Tibial nerve (tissue), 4 donors: ENCODE data around the gene DLX2. TPM values are rescaled to one million over a fixed set of nuclear protein-coding genes. Genes with fewer than 3 reads are reported as not detected.

ENCODE experiments used
- DNase-seq, 2 donors: peaks; one replicate each; pipeline ENCODE4 v3.0.0-alpha.2; 2019; ENCODE audit warnings: low spot score in 2 of 2
- H3K27ac ChIP-seq, 4 donors: fragments of 200-600 bp; sonication (generic) in 3 of 4; one replicate each; pipeline ENCODE4 v1.5.1; 2017 to 2019; ENCODE audit warnings: mild to moderate bottlenecking in 1 of 4
- H3K27me3 ChIP-seq, 2 donors: fragments of 200-600 bp; sonication (generic) in 1 of 2; one replicate each; pipeline versions ENCODE4 v1.5.1 to v1.6.0; 2017 to 2019
- H3K36me3 ChIP-seq, 3 donors: fragments of 200-600 bp; sonication (generic); one replicate each; pipeline ENCODE4 v1.5.1; 2018 to 2019
- H3K4me1 ChIP-seq, 4 donors: fragments of 200-600 bp; sonication (generic) in 3 of 4; one replicate each; pipeline ENCODE4 v1.5.1; 2017 to 2019
- H3K4me3 ChIP-seq, 4 donors: fragments of 200-600 bp; sonication (generic) in 3 of 4; one replicate each; pipeline ENCODE4 v1.5.1; 2017 to 2019; ENCODE audit warnings: mild to moderate bottlenecking in 1 of 4, moderate library complexity in 1 of 4
- H3K9me3 ChIP-seq, 4 donors: fragments of 200-600 bp; sonication (generic) in 3 of 4; one replicate each; pipeline ENCODE4 v1.5.1; 2017 to 2019
- CTCF ChIP-seq, 5 experiments: fragments of 200-600 bp in 3 of 5; fragments of 450-650 bp in 2 of 5; sonication (generic) in 3 of 5; IDR thresholded peaks; one replicate each; pipeline ENCODE4 v1.5.1; 2016 to 2019; ENCODE audit warnings: antibody characterized with exemption in 5 of 5, mild to moderate bottlenecking in 3 of 5, moderate library complexity in 2 of 5
- EP300 ChIP-seq, 2 donors: sonication (generic); formaldehyde crosslinking; IDR thresholded peaks; one replicate each; pipeline ENCODE4 v1.6.1; 2017; ENCODE audit warnings: antibody characterized with exemption in 2 of 2, mild to moderate bottlenecking in 1 of 2
- POLR2A ChIP-seq, 2 donors: fragments of 450-650 bp; IDR thresholded peaks; one replicate each; pipeline ENCODE4 v1.6.1; 2017; ENCODE audit warnings: antibody characterized with exemption in 2 of 2, mild to moderate bottlenecking in 2 of 2, moderate library complexity in 2 of 2
- WGBS, 2 donors: methylation state at CpG; one replicate each; pipeline ENCODE4 v1.1.5; 2018; 5-methylcytosine and 5-hydroxymethylcytosine counted together
- total RNA-seq, 4 donors: library from RNA; depleted of rRNA; stranded (reverse); fragments of >200 nt; gene quantifications; one replicate each; pipeline ENCODE4 v1.1.0, GENCODE V29; 2016

Gene DLX2
- total RNA-seq, 4 donors from 2014 or later, result not detected

- no peak for TF ChIP-seq EP300 (IDR thresholded peaks at IDR 0.05)
- no peak for TF ChIP-seq CTCF (IDR thresholded peaks at IDR 0.05)
- TF ChIP-seq POLR2A (IDR thresholded peaks at IDR 0.05), result no peak
- no peak for DNase-seq
- Histone ChIP-seq H3K27ac (no peak overlapping the region), H3K27me3 (no peaks in the 10 kb centered on the region), H3K36me3 (no peaks in the 10 kb centered on the region), H3K4me3 (no peak overlapping the region), H3K9me3 (peaks cover 0 to 5% (median 0%) of the 10 kb centered on the region in 4 donors), H3K4me1 (no peaks in the 10 kb centered on the region)
- 68% methylated on average over 2 of the region's 2 CpGs for WGBS, 2 donors
Measured at GRCh38 chr2:172137109-172137508, 34.4 kb upstream of the DLX2 start.

DNA sequence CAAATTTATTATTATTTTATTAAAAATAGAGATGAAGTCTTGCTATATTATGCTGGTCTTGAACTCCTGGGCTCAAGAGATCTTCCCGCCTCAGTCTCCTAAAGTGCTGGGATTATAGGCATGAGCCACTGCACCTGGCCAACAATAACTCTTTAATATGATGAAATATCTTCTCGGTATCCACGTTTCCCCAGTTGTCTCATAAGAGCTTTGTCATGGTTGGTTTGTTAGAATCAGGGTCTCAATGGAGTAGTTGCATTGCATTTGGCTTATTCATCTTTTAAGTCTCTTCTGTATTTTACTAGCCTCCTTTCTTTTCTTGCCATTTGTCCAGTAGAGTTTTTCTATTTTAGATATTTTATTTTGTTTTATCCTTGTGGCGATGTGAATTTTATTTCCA, 32.7 kb upstream of the DLX2 start:
- TF ChIP-seq POLR2A (IDR thresholded peaks at IDR 0.05) (no peak), EP300 (IDR thresholded peaks at IDR 0.05) (no peak), CTCF (IDR thresholded peaks at IDR 0.05) (no peak)
- Histone ChIP-seq H3K27me3 (no peaks in the 10 kb centered on the region), H3K4me3 (no peak overlapping the region), H3K4me1 (no peaks in the 10 kb centered on the region), H3K36me3 (no peaks in the 10 kb centered on the region), H3K27ac (no peak overlapping the region), H3K9me3 (peaks cover 0 to 5% (median 0%) of the 10 kb centered on the region in 4 donors)
- DNase-seq, result no peak
- WGBS, 2 donors, result 79 to 83% methylated on average over 4 of the region's 4 CpGs

DNA sequence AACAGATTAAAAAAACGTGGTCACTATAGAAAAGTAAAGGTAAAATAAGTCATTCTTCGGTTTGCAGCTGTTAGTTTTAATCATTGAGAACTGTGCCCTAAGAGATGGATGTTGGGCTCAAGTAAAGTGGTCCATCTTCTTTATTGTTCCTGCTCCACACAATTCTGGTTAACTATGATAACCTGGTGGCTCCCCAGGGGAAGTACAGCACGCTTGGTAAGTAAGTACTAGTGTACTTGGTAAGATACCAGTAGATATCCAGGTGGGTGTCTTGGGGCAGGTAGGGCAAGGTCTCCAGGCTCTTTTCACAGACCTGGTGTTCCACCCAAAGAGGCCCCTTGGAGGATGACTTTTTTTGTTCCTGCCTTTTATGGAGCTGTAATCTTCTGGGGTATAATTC, 31.6 kb upstream of the DLX2 start:
- no peaks in the 10 kb centered on the region for H3K4me1 ChIP-seq
- H3K27me3 ChIP-seq, result no peaks in the 10 kb centered on the region
- H3K36me3 ChIP-seq, result no peaks in the 10 kb centered on the region
- no peak overlapping the region for H3K27ac ChIP-seq
- H3K9me3 ChIP-seq, result peaks cover 0 to 9% (median 0%) of the 10 kb centered on the region in 4 donors
- 71 to 83% methylated on average over 3 of the region's 3 CpGs for WGBS, 2 donors
- no peak overlapping the region for H3K4me3 ChIP-seq
- TF ChIP-seq POLR2A (IDR thresholded peaks at IDR 0.05), result no peak
- TF ChIP-seq CTCF (IDR thresholded peaks at IDR 0.05), result no peak
- TF ChIP-seq EP300 (IDR thresholded peaks at IDR 0.05), result no peak
- no peak for DNase-seq

GRCh38 chr2:172131713-172132555, 29.2 kb upstream of the DLX2 start:
- no peak overlapping the region for H3K27ac ChIP-seq
- H3K4me1 ChIP-seq, result no peaks in the 10 kb centered on the region
- H3K4me3 ChIP-seq, result no peak overlapping the region
- peaks cover 0 to 15% (median 0%) of the 10 kb centered on the region in 4 donors for H3K9me3 ChIP-seq
- no peak for TF ChIP-seq POLR2A (IDR thresholded peaks at IDR 0.05)
- no peak for TF ChIP-seq CTCF (IDR thresholded peaks at IDR 0.05)
- TF ChIP-seq EP300 (IDR thresholded peaks at IDR 0.05), result no peak
- no peaks in the 10 kb centered on the region for H3K27me3 ChIP-seq
- H3K36me3 ChIP-seq, result no peaks in the 10 kb centered on the region
- no peak for DNase-seq
- 68 to 83% methylated on average over 5 of the region's 5 CpGs for WGBS, 2 donors

GRCh38 chr2:172129404-172129803, 26.7 kb upstream of the DLX2 start:
- no peaks in the 10 kb centered on the region for H3K27me3 ChIP-seq
- no peak for DNase-seq
- H3K4me1 ChIP-seq, result no peaks in the 10 kb centered on the region
- H3K4me3 ChIP-seq, result no peak overlapping the region
- TF ChIP-seq EP300 (IDR thresholded peaks at IDR 0.05) (no peak), CTCF (IDR thresholded peaks at IDR 0.05) (no peak), POLR2A (IDR thresholded peaks at IDR 0.05) (no peak)
- no peaks in the 10 kb centered on the region for H3K36me3 ChIP-seq
- no peak overlapping the region for H3K27ac ChIP-seq
- H3K9me3 ChIP-seq, result peaks cover 0 to 15% (median 0%) of the 10 kb centered on the region in 4 donors
